ENCODE results near the gene THSD4. TPM values are rescaled to one million over a fixed set of nuclear protein-coding genes. Genes with fewer than 3 reads are reported as not detected.

The THSD4 gene
- total RNA-seq, 1 experiment from 2014 or later, result 36.3 TPM

DNA sequence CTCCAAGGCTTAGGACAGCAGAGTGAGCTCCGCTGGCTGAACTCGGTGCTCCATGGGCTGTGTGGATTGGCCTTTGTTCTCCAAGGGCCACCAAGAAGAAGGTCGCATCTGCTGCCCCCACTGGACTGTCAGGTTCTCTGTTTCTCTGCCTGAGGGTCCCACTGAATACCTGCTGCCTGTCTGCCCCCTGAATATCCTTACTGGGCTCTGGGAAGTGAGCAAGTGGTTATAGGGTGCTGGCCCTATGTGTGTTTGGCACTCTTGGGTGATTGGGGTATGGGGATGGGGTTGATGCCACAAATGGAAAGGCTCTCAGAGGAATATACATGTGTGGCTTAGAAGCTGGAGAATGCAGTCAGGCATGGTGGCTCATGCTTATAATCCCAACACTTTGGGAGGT lies 82.3 kb downstream of the THSD4 start:
- peaks cover 16% of the 10 kb centered on the region for H3K4me1 Mint-ChIP-seq (ENCODE audit: insufficient read depth, unreplicated experiment)
- BruUV-seq (replicated peaks), result no TSS peak
- intact Hi-C loops (cut with micrococcal nuclease), result no loop called here
- DNase-seq (ENCODE audit: unreplicated experiment), result no peak
- CTCF ChIA-PET, result no interaction called here
- TF ChIP-seq, protein P1, sequence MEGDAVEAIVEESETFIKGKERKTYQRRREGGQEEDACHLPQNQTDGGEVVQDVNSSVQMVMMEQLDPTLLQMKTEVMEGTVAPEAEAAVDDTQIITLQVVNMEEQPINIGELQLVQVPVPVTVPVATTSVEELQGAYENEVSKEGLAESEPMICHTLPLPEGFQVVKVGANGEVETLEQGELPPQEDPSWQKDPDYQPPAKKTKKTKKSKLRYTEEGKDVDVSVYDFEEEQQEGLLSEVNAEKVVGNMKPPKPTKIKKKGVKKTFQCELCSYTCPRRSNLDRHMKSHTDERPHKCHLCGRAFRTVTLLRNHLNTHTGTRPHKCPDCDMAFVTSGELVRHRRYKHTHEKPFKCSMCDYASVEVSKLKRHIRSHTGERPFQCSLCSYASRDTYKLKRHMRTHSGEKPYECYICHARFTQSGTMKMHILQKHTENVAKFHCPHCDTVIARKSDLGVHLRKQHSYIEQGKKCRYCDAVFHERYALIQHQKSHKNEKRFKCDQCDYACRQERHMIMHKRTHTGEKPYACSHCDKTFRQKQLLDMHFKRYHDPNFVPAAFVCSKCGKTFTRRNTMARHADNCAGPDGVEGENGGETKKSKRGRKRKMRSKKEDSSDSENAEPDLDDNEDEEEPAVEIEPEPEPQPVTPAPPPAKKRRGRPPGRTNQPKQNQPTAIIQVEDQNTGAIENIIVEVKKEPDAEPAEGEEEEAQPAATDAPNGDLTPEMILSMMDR (IDR thresholded peaks at IDR 0.05; ENCODE audit: unreplicated experiment), result no peak
- H3K4me3 Mint-ChIP-seq (ENCODE audit: unreplicated experiment), result no peak overlapping the region
- H3K27me3 Mint-ChIP-seq (ENCODE audit: insufficient read depth, unreplicated experiment), result no peaks in the 10 kb centered on the region
- no peaks in the 10 kb centered on the region for H3K36me3 Mint-ChIP-seq (ENCODE audit: insufficient read depth, unreplicated experiment)
- POLR2A ChIA-PET, result interaction anchor here (0.7 kb wide), 1 partner anchor 10 kb away, joined by 3 read pairs; no protein-coding TSS in a partner anchor
- no peaks in the 10 kb centered on the region for H3K9me3 Mint-ChIP-seq (ENCODE audit: unreplicated experiment)
- H3K27ac Mint-ChIP-seq (ENCODE audit: low read depth, unreplicated experiment), result no peak overlapping the region

DNA sequence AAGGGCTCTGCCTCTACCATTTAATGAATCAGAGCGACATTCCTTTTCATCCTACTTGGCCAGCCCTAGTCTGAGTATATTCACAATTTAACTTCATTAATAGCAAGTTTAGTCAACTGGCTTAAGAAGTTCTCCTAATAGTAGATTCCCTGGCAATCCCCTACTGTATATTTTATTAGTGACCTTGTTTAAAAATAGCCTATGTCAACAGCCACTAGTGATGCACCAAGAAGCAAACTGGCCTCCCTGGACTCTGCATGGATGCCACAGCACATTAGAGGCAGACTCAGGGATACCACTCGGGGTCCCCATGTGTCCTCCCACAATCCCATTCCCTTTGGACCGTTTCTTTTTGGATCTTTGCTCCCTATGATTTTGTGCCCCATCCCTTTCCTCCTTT lies 83.6 kb downstream of the THSD4 start:
- intact Hi-C loops (cut with micrococcal nuclease), result no loop called here
- Mint-ChIP-seq H3K27me3 (ENCODE audit: insufficient read depth, unreplicated experiment) (no peaks in the 10 kb centered on the region), H3K36me3 (ENCODE audit: insufficient read depth, unreplicated experiment) (no peaks in the 10 kb centered on the region), H3K9me3 (ENCODE audit: unreplicated experiment) (no peaks in the 10 kb centered on the region), H3K27ac (ENCODE audit: low read depth, unreplicated experiment) (no peak overlapping the region), H3K4me3 (ENCODE audit: unreplicated experiment) (no peak overlapping the region), H3K4me1 (ENCODE audit: insufficient read depth, unreplicated experiment) (peaks cover 16% of the 10 kb centered on the region)
- no TSS peak for BruUV-seq (replicated peaks)
- ChIA-PET POLR2A (no interaction called here), CTCF (no interaction called here)
- DNase-seq (ENCODE audit: unreplicated experiment), result no peak
- TF ChIP-seq, protein P1 (IDR thresholded peaks at IDR 0.05; ENCODE audit: unreplicated experiment), result no peak

DNA sequence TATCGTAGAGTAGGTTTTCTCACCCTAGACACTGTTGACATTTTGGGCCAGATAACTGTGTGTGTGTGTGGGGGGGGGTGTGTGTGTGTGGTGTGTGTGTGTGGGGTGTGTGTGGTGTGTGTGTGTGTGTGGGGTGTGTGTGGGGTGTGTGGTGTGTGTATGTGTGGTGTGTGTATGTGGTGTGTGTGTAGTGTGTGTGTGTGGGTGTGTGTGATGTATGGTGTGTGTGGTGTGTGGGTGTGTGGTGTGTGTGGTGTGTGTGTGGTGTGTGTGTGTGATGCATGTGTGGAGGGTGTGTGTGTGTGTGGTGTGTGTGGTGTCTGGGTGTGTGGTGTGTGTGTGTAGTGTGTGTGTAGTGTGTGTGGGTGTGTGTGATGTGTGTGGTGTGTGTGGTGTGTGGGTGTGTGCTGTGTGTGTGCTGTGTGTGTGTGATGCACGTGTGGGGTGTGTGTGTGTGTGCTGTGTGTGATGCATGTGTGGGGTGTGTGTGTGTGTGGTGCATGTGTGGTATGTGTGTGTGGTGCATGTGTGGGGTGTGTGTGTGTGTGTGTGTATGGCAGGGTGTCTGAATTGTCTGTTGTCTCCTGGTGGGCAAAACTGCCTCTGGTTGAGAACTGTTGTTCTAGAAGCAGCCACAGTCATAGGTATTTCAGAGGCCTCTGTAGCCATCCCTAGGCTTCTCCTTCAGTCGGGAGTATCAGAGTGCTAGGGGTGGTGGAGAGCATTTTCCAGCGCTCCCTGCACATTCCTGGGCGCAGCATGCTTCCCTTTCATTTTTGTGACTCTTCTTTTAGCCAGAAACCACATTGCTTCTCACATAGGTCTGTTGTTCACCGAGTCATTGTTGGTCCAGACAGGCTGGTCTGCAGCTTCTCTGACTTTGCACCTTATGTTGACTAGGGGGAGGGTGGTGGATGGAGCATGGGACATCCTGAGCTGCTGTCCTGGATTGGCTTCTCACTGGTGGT lies 84.4 kb downstream of the THSD4 start:
- intact Hi-C loops (cut with micrococcal nuclease), result no loop called here

DNA sequence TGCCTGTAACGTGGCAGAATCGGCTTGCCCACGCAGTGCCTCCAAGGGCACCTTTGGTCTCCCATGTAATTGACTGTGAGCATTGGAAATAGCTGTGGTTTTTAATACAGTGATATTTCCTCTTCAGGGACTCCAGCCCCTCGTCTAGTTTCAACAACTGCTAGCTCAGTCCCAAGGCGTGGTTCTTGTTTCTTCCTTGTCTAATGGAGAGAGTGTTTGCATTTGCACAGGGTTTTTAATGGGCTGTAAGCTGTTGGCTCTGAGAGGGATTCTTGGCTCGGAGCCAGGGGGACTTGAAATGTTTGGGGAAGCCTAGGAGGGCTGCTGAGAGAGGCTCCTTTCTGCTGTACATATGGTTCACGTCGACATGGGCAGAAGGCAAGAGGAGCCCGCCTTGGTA lies 86.2 kb downstream of the THSD4 start:
- BruUV-seq (replicated peaks), result no TSS peak
- Mint-ChIP-seq H3K36me3 (ENCODE audit: insufficient read depth, unreplicated experiment) (no peaks in the 10 kb centered on the region), H3K27ac (ENCODE audit: low read depth, unreplicated experiment) (no peak overlapping the region), H3K9me3 (ENCODE audit: unreplicated experiment) (no peaks in the 10 kb centered on the region), H3K27me3 (ENCODE audit: insufficient read depth, unreplicated experiment) (no peaks in the 10 kb centered on the region), H3K4me3 (ENCODE audit: unreplicated experiment) (no peak overlapping the region), H3K4me1 (ENCODE audit: insufficient read depth, unreplicated experiment) (peaks cover 7% of the 10 kb centered on the region)
- CTCF ChIA-PET, result no interaction called here
- DNase-seq (ENCODE audit: unreplicated experiment), result no peak
- POLR2A ChIA-PET, result no interaction called here
- TF ChIP-seq, protein P1 (IDR thresholded peaks at IDR 0.05; ENCODE audit: unreplicated experiment), result no peak
- intact Hi-C loops (cut with micrococcal nuclease), result no loop called here

More for the DNA sequence above, 84.4 kb downstream of the THSD4 start:
- H3K27ac Mint-ChIP-seq (ENCODE audit: low read depth, unreplicated experiment), result no peak overlapping the region
- POLR2A ChIA-PET, result no interaction called here
- no peaks in the 10 kb centered on the region for H3K9me3 Mint-ChIP-seq (ENCODE audit: unreplicated experiment)
- no peak overlapping the region for H3K4me3 Mint-ChIP-seq (ENCODE audit: unreplicated experiment)
- H3K36me3 Mint-ChIP-seq (ENCODE audit: insufficient read depth, unreplicated experiment), result no peaks in the 10 kb centered on the region
- H3K4me1 Mint-ChIP-seq (ENCODE audit: insufficient read depth, unreplicated experiment), result peaks cover 16% of the 10 kb centered on the region
- H3K27me3 Mint-ChIP-seq (ENCODE audit: insufficient read depth, unreplicated experiment), result no peaks in the 10 kb centered on the region
- CTCF ChIA-PET, result no interaction called here
- TF ChIP-seq, protein P1 (IDR thresholded peaks at IDR 0.05; ENCODE audit: unreplicated experiment), result no peak
- no TSS peak for BruUV-seq (replicated peaks)
- DNase-seq (ENCODE audit: unreplicated experiment), result no peak

Data from MCF 10A (cell line).